Activated CD4-positive, alpha-beta memory T cell treated with anti-CD3 and anti-CD28 coated beads for 36 hours (primary cell): ENCODE measurements around the gene ASB11. TPM values are rescaled to one million over a fixed set of nuclear protein-coding genes. Genes with fewer than 3 reads are reported as not detected.

Experiments used
- CTCF ChIA-PET: fragments of 350-600 bp; sonication (Branson Sonifier 250); formaldehyde crosslinking; loops from one replicate; lab custom pipeline; 2021; ENCODE audit warnings: antibody characterized with exemption, inconsistent platforms; lab: Charles Lee
- POLR2A ChIA-PET: fragments of 350-600 bp; sonication (Branson Sonifier 250); formaldehyde crosslinking; loops from one replicate; lab custom pipeline; 2021; ENCODE audit warnings: antibody characterized with exemption; lab: Charles Lee
- DNase-seq: peaks from one replicate; pipeline ENCODE4 v3.0.0-alpha.2; 2020
- H3K27ac Mint-ChIP-seq: one replicate; pipeline ENCODE4 v1.8.0; 2021; ENCODE audit warnings: mixed read lengths
- H3K27me3 Mint-ChIP-seq: one replicate; pipeline ENCODE4 v1.8.0; 2021; ENCODE audit warnings: mixed read lengths
- H3K36me3 Mint-ChIP-seq: one replicate; pipeline ENCODE4 v1.8.0; 2021; ENCODE audit warnings: mixed read lengths
- H3K4me1 Mint-ChIP-seq: one replicate; pipeline ENCODE4 v1.8.0; 2021; ENCODE audit warnings: low read depth, mixed read lengths
- H3K4me3 Mint-ChIP-seq: one replicate; pipeline ENCODE4 v1.8.0; 2021; ENCODE audit warnings: mild to moderate bottlenecking, mixed read lengths
- H3K9me3 Mint-ChIP-seq: one replicate; pipeline ENCODE4 v1.8.0; 2021; ENCODE audit warnings: mixed read lengths
- intact Hi-C: fragments of 100-400 bp; cut with micrococcal nuclease; formaldehyde crosslinking; loops from one replicate; pipeline ENCODE4 v1.15.1; 2023
- total RNA-seq, 2 experiments: library from RNA; stranded (reverse); gene quantifications; one replicate each; pipeline ENCODE4 v1.2.3, GENCODE V29; 2021

Gene ASB11
- total RNA-seq, 2 experiments from 2014 or later, result not detected

- CTCF ChIA-PET, result no interaction called here
- no peaks in the 10 kb centered on the region for H3K27me3 Mint-ChIP-seq
- intact Hi-C loops, result loop anchor here (2.0 to 5.0 kb wide), 2 partner anchors 41 to 89 kb away; no protein-coding TSS in a partner anchor
- H3K36me3 Mint-ChIP-seq, result no peaks in the 10 kb centered on the region
- H3K4me3 Mint-ChIP-seq, result no peak overlapping the region
- POLR2A ChIA-PET, result no interaction called here
- no peak overlapping the region for H3K27ac Mint-ChIP-seq
- peaks cover 8% of the 10 kb centered on the region for H3K4me1 Mint-ChIP-seq
- DNase-seq, result no peak
- no peaks in the 10 kb centered on the region for H3K9me3 Mint-ChIP-seq
Observed at GRCh38 chrX:15245896-15246295, 69.5 kb downstream of the ASB11 start.

GRCh38 chrX:15244421-15244820 lies 71.0 kb downstream of the ASB11 start:
- Mint-ChIP-seq H3K27me3 (no peaks in the 10 kb centered on the region), H3K36me3 (no peaks in the 10 kb centered on the region), H3K4me3 (no peak overlapping the region), H3K27ac (no peak overlapping the region), H3K9me3 (no peaks in the 10 kb centered on the region), H3K4me1 (peaks cover 8% of the 10 kb centered on the region)
- ChIA-PET POLR2A (no interaction called here), CTCF (no interaction called here)
- DNase-seq, result no peak
- intact Hi-C loops, result no loop called here

DNA sequence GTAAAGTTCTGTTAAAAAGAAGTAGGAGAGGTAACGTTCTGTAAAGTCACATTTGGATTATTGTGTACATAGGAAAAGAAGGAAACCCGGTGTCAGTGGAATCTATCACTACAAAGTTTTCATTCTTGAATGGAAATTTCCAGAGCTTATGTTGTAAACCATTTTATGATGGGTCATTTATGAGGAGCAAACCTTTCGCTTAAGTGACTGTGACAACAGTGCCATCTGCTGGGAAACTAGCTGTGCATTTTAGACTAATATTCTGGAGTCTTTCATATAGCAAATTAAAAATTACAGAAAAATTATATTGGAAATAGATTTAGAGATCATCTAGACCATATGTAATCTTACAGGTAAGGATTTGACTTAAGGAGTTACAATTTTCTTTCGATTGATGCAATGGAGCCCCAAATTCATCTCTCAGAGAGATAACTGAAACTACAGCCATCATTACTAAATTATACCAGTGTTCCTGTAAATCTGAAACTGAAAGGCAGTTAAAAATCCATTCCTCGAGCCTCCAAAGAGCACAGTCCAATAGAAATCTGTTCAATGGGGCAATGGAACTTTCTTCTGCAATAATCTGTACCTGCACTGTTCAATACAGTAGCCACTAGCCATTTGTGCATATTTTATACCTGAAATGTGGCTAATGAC lies 72.4 kb downstream of the ASB11 start:
- Mint-ChIP-seq H3K4me1 (peaks cover 8% of the 10 kb centered on the region), H3K27ac (no peak overlapping the region), H3K36me3 (no peaks in the 10 kb centered on the region), H3K9me3 (no peaks in the 10 kb centered on the region), H3K4me3 (no peak overlapping the region), H3K27me3 (no peaks in the 10 kb centered on the region)
- DNase-seq, result peak; percentile 36
- intact Hi-C loops, result loop anchor here (1.0 to 2.0 kb wide), 4 partner anchors 100 to 1204 kb away; no protein-coding TSS in a partner anchor
- CTCF ChIA-PET, result interaction anchor here (0.7 to 1.5 kb wide), 7 partner anchors 10 to 1773 kb away, joined by 3 to 13 read pairs (median 3); no protein-coding TSS in a partner anchor
- POLR2A ChIA-PET, result no interaction called here

GRCh38 chrX:15241301-15241700 lies 74.1 kb downstream of the ASB11 start:
- POLR2A ChIA-PET, result no interaction called here
- Mint-ChIP-seq H3K36me3 (no peaks in the 10 kb centered on the region), H3K9me3 (no peaks in the 10 kb centered on the region), H3K4me3 (no peak overlapping the region), H3K27me3 (no peaks in the 10 kb centered on the region), H3K27ac (no peak overlapping the region), H3K4me1 (no peaks in the 10 kb centered on the region)
- no peak for DNase-seq
- intact Hi-C loops, result no loop called here
- CTCF ChIA-PET, result no interaction called here

DNA sequence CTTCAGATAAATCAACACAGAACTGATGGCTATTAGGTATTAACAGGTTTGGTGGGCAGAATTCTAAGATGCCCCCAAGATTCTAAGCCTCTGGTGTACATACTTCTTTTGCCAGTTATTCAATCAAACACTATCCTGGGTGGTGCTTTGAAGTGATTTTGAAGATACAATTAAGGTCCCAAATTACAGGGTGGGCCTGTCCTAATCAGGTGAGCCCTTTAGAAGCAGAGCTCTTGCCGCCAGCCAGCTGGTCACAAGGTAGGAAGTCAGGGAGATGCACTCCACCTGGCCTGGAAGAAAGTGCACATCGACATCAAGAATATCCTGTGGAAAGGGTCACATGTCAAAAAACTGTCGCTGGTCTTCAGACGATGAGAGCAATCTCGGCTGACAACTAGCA lies 75.0 kb downstream of the ASB11 start:
- intact Hi-C loops, result no loop called here
- H3K36me3 Mint-ChIP-seq, result no peaks in the 10 kb centered on the region
- ChIA-PET CTCF (no interaction called here), POLR2A (no interaction called here)
- H3K9me3 Mint-ChIP-seq, result no peaks in the 10 kb centered on the region
- no peaks in the 10 kb centered on the region for H3K4me1 Mint-ChIP-seq
- H3K4me3 Mint-ChIP-seq, result no peak overlapping the region
- H3K27me3 Mint-ChIP-seq, result no peaks in the 10 kb centered on the region
- no peak for DNase-seq
- H3K27ac Mint-ChIP-seq, result no peak overlapping the region

DNA sequence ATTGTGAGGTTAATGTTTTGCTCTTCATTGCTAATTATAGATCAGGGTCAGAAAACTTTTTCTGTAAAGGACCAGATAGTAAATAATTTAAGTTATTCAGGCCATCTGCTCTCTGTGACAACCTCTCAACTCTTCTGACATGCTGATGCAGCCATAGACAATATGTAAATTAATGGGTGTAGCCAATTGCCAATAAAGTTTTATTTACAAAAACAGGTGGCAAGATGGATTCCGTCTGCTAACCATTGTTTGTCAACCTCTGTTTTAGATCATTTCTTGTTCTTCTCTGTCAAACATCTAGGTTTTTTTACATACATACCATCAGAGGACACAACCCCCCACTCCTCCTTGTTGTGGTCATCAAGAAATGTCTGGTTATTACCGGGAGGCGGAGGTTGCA lies 79.3 kb downstream of the ASB11 start:
- no peak overlapping the region for H3K4me3 Mint-ChIP-seq
- H3K27ac Mint-ChIP-seq, result no peak overlapping the region
- H3K36me3 Mint-ChIP-seq, result no peaks in the 10 kb centered on the region
- ChIA-PET CTCF (no interaction called here), POLR2A (no interaction called here)
- no peaks in the 10 kb centered on the region for H3K4me1 Mint-ChIP-seq
- H3K27me3 Mint-ChIP-seq, result peaks cover 2% of the 10 kb centered on the region
- H3K9me3 Mint-ChIP-seq, result no peaks in the 10 kb centered on the region
- DNase-seq, result no peak
- intact Hi-C loops, result no loop called here

- Mint-ChIP-seq H3K4me3 (no peak overlapping the region), H3K27ac (no peak overlapping the region), H3K36me3 (no peaks in the 10 kb centered on the region), H3K27me3 (peaks cover 2% of the 10 kb centered on the region), H3K9me3 (no peaks in the 10 kb centered on the region), H3K4me1 (no peaks in the 10 kb centered on the region)
- DNase-seq, result no peak
- POLR2A ChIA-PET, result no interaction called here
- intact Hi-C loops, result no loop called here
- CTCF ChIA-PET, result no interaction called here
Observed at GRCh38 chrX:15235001-15235400, 80.4 kb downstream of the ASB11 start.

DNA sequence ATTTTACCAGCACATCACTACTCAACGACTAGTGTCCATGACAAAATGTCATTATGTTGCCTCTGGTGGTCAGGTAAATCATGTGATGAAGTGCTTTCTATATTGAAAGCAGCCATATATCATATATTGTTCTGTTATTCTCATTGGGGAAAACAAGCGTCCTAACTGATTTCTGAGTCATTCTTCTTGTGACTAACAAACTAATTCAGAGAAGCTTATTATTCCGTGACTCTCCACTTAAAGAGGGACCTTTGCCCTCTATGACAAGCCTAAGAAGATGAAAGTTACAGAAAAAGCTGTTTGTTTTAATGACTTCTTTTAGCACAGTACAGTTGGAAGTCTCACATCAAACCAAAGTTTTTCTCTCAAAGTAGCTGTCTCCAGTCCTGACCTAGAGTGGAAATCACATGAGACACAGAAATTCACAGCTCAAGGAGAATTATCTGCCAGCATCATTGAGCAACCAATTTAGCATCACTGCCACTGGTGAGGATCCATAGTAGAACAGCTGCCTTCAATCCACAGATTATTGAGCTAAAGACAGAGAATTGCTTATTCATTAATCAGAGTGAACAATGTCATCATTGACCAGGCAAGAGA lies 81.9 kb downstream of the ASB11 start:
- Mint-ChIP-seq H3K27ac (no peak overlapping the region), H3K27me3 (peaks cover 2% of the 10 kb centered on the region), H3K36me3 (no peaks in the 10 kb centered on the region), H3K9me3 (no peaks in the 10 kb centered on the region), H3K4me3 (no peak overlapping the region), H3K4me1 (no peaks in the 10 kb centered on the region)
- intact Hi-C loops, result no loop called here
- ChIA-PET POLR2A (no interaction called here), CTCF (interaction anchor here (1.8 kb wide), 1 partner anchor 9 kb away, joined by 6 read pairs; no protein-coding TSS in a partner anchor)
- no peak for DNase-seq

Other genes with a start within 250 kb of the ASB11 start
- gene ASB9, start 45.6 kb downstream of the ASB11 start, total RNA-seq, result under 1 TPM; 0.43 to 0.48 TPM
- 10 to 100 TPM; 31.1 to 36.7 TPM for gene PIGA, start 19.9 kb upstream of the ASB11 start, total RNA-seq
- not detected for gene VEGFD, start 68.8 kb upstream of the ASB11 start, total RNA-seq
- gene PIR, start 177.7 kb upstream of the ASB11 start, total RNA-seq, result 1 to 10 TPM; 2.4 to 3.1 TPM
- not detected for gene BMX, start 185.2 kb upstream of the ASB11 start, total RNA-seq